T-cell (primary cell): ENCODE results near the gene INTS1. TPM values are rescaled to one million over a fixed set of nuclear protein-coding genes. Genes with fewer than 3 reads are reported as not detected.
"Not testable (repeated sequence)": the region's sequence is repeated elsewhere in the genome, so short reads cannot be mapped to it uniquely, and the experiment has no call there.

Experiments used
- ATAC-seq, 4 experiments: fragments of 200-7000 bp in 3 of 4; fragments of 150-1000 bp in 1 of 4; cut with Tn5 transposase; replicated peaks in 1 of 4; 1 replicate in 3 of 4; 2 replicates in 1 of 4; pipeline ENCODE4 v1.10.0; 2021; ENCODE audit warnings: moderate library complexity in 3 of 4, mild to moderate bottlenecking in 2 of 4, moderate number of reproducible peaks in 1 of 4
- CTCF ChIA-PET, 2 donors: fragments of 300-600 bp; sonication (Branson Sonifier 250); formaldehyde crosslinking; loops; one replicate each; lab custom pipeline; 2022; ENCODE audit warnings: antibody characterized with exemption in 2 of 2; lab: Charles Lee
- POLR2A ChIA-PET, 2 donors: fragments of 300-600 bp; sonication (Branson Sonifier 250); formaldehyde crosslinking; loops; one replicate each; lab custom pipeline; 2022; ENCODE audit warnings: antibody characterized with exemption in 2 of 2; lab: Charles Lee
- DNase-seq, 35 experiments: peaks; one replicate each; pipeline versions ENCODE4 v3.0.0 to v3.0.0-alpha.2; 2013 to 2023
- H3K27ac ChIP-seq: one replicate; pipeline ENCODE4 v1.5.1; 2013; ENCODE audit warnings: low read length
- H3K27me3 ChIP-seq, 2 experiments: replicated peaks in 1 of 2; 1 replicate in 1 of 2; 2 replicates in 1 of 2; pipeline versions ENCODE4 v1.6.1 to v1.7.0; 2013; ENCODE audit warnings: low read length in 1 of 2, mixed read lengths in 1 of 2; ENCODE audit not compliant: control insufficient read depth in 2 of 2, insufficient read depth in 2 of 2; ENCODE audit errors: extremely low read depth in 1 of 2
- H3K36me3 ChIP-seq, 2 donors: 1 replicate in 1 of 2; 2 replicates in 1 of 2; pipeline versions ENCODE4 v1.6.1 to v1.7.0; 2013; ENCODE audit warnings: low read length in 1 of 2; ENCODE audit not compliant: control insufficient read depth in 2 of 2, insufficient read depth in 1 of 2; ENCODE audit errors: extremely low read depth in 1 of 2
- H3K4me1 ChIP-seq, 2 experiments: 1 replicate in 1 of 2; 2 replicates in 1 of 2; pipeline versions ENCODE4 v1.6.1 to v1.7.0; 2013; ENCODE audit warnings: low read length in 2 of 2, mixed read lengths in 1 of 2; ENCODE audit not compliant: insufficient read depth in 2 of 2, control insufficient read depth in 1 of 2; ENCODE audit errors: extremely low read depth in 1 of 2
- H3K4me3 ChIP-seq, 2 donors: 1 replicate in 1 of 2; 2 replicates in 1 of 2; pipeline versions ENCODE4 v1.5.1 to v1.7.0; 2013; ENCODE audit warnings: mild to moderate bottlenecking in 2 of 2, low read length in 1 of 2, moderate library complexity in 1 of 2; ENCODE audit not compliant: control insufficient read depth in 1 of 2; ENCODE audit errors: extremely low read depth in 1 of 2
- H3K9me3 ChIP-seq: 2 replicates; pipeline ENCODE4 v1.7.0; 2013
- H3K27ac Mint-ChIP-seq, 2 donors: one replicate each; pipeline ENCODE4 v1.8.0; 2020 to 2021; ENCODE audit warnings: mild to moderate bottlenecking in 2 of 2, mixed read lengths in 2 of 2
- H3K27me3 Mint-ChIP-seq, 2 donors: one replicate each; pipeline ENCODE4 v1.8.0; 2021 to 2022; ENCODE audit warnings: mixed read lengths in 2 of 2
- H3K36me3 Mint-ChIP-seq: one replicate; pipeline ENCODE4 v1.8.0; 2021; ENCODE audit warnings: mixed read lengths
- H3K4me1 Mint-ChIP-seq, 3 donors: one replicate each; pipeline ENCODE4 v1.8.0; 2020 to 2022; ENCODE audit warnings: mixed read lengths in 3 of 3, mild to moderate bottlenecking in 1 of 3
- H3K4me3 Mint-ChIP-seq, 3 donors: one replicate each; pipeline ENCODE4 v1.8.0; 2020 to 2022; ENCODE audit warnings: mild to moderate bottlenecking in 3 of 3, mixed read lengths in 3 of 3, moderate library complexity in 3 of 3
- H3K9me3 Mint-ChIP-seq, 3 donors: one replicate each; pipeline ENCODE4 v1.8.0; 2020 to 2022; ENCODE audit warnings: mixed read lengths in 3 of 3
- WGBS: methylation state at CpG from one replicate; pipeline ENCODE4 v1.1.5; 2013; ENCODE audit warnings: missing lambda C conversion rate; ENCODE audit not compliant: insufficient coverage; 5-methylcytosine and 5-hydroxymethylcytosine counted together
- total RNA-seq, 35 experiments: library from RNA in 6 of 35; stranded (reverse) in 6 of 35; fragments of 120-200 nt in 1 of 35; gene quantifications; one replicate each; pipeline versions ENCODE4 v1.2.1 to v1.2.4 and lab custom pipeline; 2013 to 2026

The INTS1 gene
- total RNA-seq, 5 donors from 2014 or later (not counting 1 experiment from before 2014, with no cell fraction given), result 102 to 147 (median 131) TPM

GRCh38 chr7:1515509-1515967, 11.3 kb upstream of the INTS1 start:
- H3K27me3 Mint-ChIP-seq, DNase-seq, H3K27ac ChIP-seq, H3K4me3 ChIP-seq, H3K9me3 Mint-ChIP-seq, ATAC-seq, H3K4me3 Mint-ChIP-seq, POLR2A ChIA-PET, H3K27ac Mint-ChIP-seq, CTCF ChIA-PET, H3K9me3 ChIP-seq, H3K36me3 Mint-ChIP-seq, H3K36me3 ChIP-seq: not testable (repeated sequence)
- 87% methylated on average over 8 of the region's 17 CpGs for WGBS
- Histone ChIP-seq H3K27me3 (peaks cover 0 to 20% of the 10 kb centered on the region in 2 experiments), H3K4me1 (peaks cover 7 to 34% of the 10 kb centered on the region in 2 experiments)
- peaks cover 22 to 28% (median 25%) of the 10 kb centered on the region in 3 donors for H3K4me1 Mint-ChIP-seq

DNA sequence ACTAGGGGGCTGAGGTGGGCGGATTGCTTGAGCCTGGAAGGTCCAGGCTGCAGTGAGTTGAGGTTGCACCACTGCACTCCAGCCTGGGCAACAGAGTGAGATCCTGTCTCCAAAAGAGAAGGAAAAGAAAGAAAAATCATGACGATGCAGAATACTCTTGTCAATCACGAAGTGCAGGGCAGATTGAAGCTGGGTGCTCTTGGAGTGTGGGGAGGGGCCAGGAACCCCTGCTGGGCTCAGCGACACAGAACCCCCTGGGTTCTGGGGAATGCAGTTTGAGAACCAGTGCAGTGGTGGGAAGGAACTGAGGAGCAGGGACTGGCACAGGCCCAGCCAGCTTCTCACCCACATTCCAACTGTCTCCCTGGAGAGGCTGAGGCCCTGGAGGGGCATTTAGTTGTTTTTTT, 10.8 kb upstream of the INTS1 start:
- Histone ChIP-seq H3K36me3 (no peaks in the 10 kb centered on the region), H3K27me3 (peaks cover 0 to 21% of the 10 kb centered on the region in 2 experiments), H3K27ac (no peak overlapping the region), H3K4me3 (no peak overlapping the region), H3K9me3 (no peaks in the 10 kb centered on the region), H3K4me1 (peaks cover 9 to 38% of the 10 kb centered on the region in 2 experiments)
- Mint-ChIP-seq H3K27ac (no peak overlapping the region), H3K36me3 (no peaks in the 10 kb centered on the region), H3K4me3 (no peak overlapping the region), H3K27me3 (no peaks in the 10 kb centered on the region), H3K4me1 (peaks cover 22 to 28% (median 28%) of the 10 kb centered on the region in 3 donors), H3K9me3 (peaks cover 3 to 6% (median 5%) of the 10 kb centered on the region in 3 donors)
- DNase-seq, result no peak
- no peak for ATAC-seq
- ChIA-PET CTCF (no interaction called here), POLR2A (no interaction called here)
- 66% methylated on average over 3 of the region's 4 CpGs for WGBS

DNA sequence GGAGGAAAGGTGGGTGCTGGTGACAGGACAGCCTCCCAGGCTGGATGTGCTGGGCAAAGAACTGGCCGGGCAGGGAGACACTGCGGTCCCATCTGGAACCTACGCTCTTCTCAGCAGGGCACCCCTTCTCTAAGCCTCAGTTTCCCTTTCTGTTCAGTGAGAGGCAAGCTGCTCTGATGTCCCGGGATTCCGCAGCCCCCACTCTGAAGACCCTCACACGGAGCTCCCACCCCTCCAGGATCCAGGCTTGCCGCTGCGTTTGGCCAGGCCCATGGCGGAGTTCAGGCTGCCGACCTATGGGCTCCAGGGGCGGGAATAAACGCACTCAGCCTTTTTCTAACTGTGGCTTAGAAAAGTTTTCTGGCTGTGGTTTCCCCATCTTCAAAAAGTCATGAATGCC, 10.2 kb upstream of the INTS1 start:
- H3K4me1 ChIP-seq, result peaks cover 9 to 39% of the 10 kb centered on the region in 2 experiments
- Mint-ChIP-seq H3K27ac (no peak overlapping the region), H3K4me1 (peaks cover 22 to 28% (median 28%) of the 10 kb centered on the region in 3 donors), H3K36me3 (no peaks in the 10 kb centered on the region), H3K9me3 (peaks cover 3 to 5% (median 5%) of the 10 kb centered on the region in 3 donors), H3K4me3 (no peak overlapping the region), H3K27me3 (no peaks in the 10 kb centered on the region)
- no peak overlapping the region for H3K27ac ChIP-seq
- POLR2A ChIA-PET, result no interaction called here
- CTCF ChIA-PET, result no interaction called here
- 93% methylated on average over 6 of the region's 12 CpGs for WGBS
- no peak overlapping the region for H3K4me3 ChIP-seq
- no peaks in the 10 kb centered on the region for H3K36me3 ChIP-seq
- H3K27me3 ChIP-seq, result peaks cover 0 to 21% of the 10 kb centered on the region in 2 experiments
- ATAC-seq, result no peak
- H3K9me3 ChIP-seq, result no peaks in the 10 kb centered on the region
- no peak for DNase-seq

- ChIA-PET POLR2A (no interaction called here), CTCF (no interaction called here)
- H3K4me3 ChIP-seq, result no peak overlapping the region
- WGBS, result 88% methylated on average over 10 of the region's 20 CpGs
- Mint-ChIP-seq H3K27me3 (no peaks in the 10 kb centered on the region), H3K9me3 (no peaks in the 10 kb centered on the region), H3K27ac (no peak overlapping the region), H3K4me3 (peak overlapping the region in 1 of 3 donors; percentile 66), H3K4me1 (peaks cover 24 to 31% (median 31%) of the 10 kb centered on the region in 3 donors), H3K36me3 (no peaks in the 10 kb centered on the region)
- no peaks in the 10 kb centered on the region for H3K9me3 ChIP-seq
- no peak overlapping the region for H3K27ac ChIP-seq
- DNase-seq, result no peak
- H3K36me3 ChIP-seq, result no peaks in the 10 kb centered on the region
- no peak for ATAC-seq
- H3K4me1 ChIP-seq, result peaks cover 9 to 43% of the 10 kb centered on the region in 2 experiments
- H3K27me3 ChIP-seq, result peaks cover 0 to 24% of the 10 kb centered on the region in 2 experiments
These were observed 9.5 kb upstream of the INTS1 start for GRCh38 chr7:1513657-1514095.

- Mint-ChIP-seq H3K36me3 (no peaks in the 10 kb centered on the region), H3K9me3 (no peaks in the 10 kb centered on the region), H3K4me3 (peak overlapping the region in 2 of 3 donors; percentile 3 to 66), H3K27ac (peak overlapping the region; percentile 76 to 79), H3K27me3 (no peaks in the 10 kb centered on the region), H3K4me1 (peaks cover 29 to 36% (median 36%) of the 10 kb centered on the region in 3 donors)
- ATAC-seq (peak; percentile 91 to 95 (median 95)), DNase-seq (peak; percentile 31 to 70 (median 48))
- Histone ChIP-seq H3K9me3 (no peaks in the 10 kb centered on the region), H3K36me3 (no peaks in the 10 kb centered on the region), H3K4me3 (peak overlapping the region in 1 of 2 donors; percentile 56), H3K4me1 (peaks cover 11 to 47% of the 10 kb centered on the region in 2 experiments), H3K27ac (no peak overlapping the region), H3K27me3 (peaks cover 0 to 24% of the 10 kb centered on the region in 2 experiments)
- ChIA-PET POLR2A (no interaction called here), CTCF (interaction anchor here in 1 of 2 donors (0.6 to 0.7 kb wide), 2 partner anchors 69 to 1053 kb away, joined by 3 to 4 read pairs; no protein-coding TSS in a partner anchor)
- 35% methylated on average over 22 of the region's 35 CpGs for WGBS
These were observed 8.8 kb upstream of the INTS1 start for GRCh38 chr7:1512781-1513656.
